Common myeloid progenitor, CD34-positive (primary cell): ENCODE measurements around the gene ST3GAL5.
"Not testable (repeated sequence)": the region's sequence is repeated elsewhere in the genome, so short reads cannot be mapped to it uniquely, and the experiment has no call there.

Experiments
- CTCF ChIA-PET: fragments of 350-600 bp; sonication (Branson Sonifier 250); formaldehyde crosslinking; loops from one replicate; lab custom pipeline; 2021; ENCODE audit warnings: antibody characterized with exemption; lab: Charles Lee
- POLR2A ChIA-PET: fragments of 350-600 bp; sonication (Branson Sonifier 250); formaldehyde crosslinking; loops from one replicate; lab custom pipeline; 2021; ENCODE audit warnings: antibody characterized with exemption; lab: Charles Lee
- DNase-seq, 3 donors: peaks; one replicate each; pipeline versions ENCODE4 v3.0.0 to v3.0.0-alpha.2; 2013
- H3K27ac ChIP-seq, 2 experiments: 1 replicate in 1 of 2; 2 replicates in 1 of 2; pipeline ENCODE4 v1.7.0; 2013; ENCODE audit warnings: inconsistent platforms in 2 of 2, low read length in 2 of 2, mild to moderate bottlenecking in 2 of 2, low read depth in 1 of 2, moderate library complexity in 1 of 2; ENCODE audit not compliant: severe bottlenecking in 2 of 2, insufficient read depth in 1 of 2, poor library complexity in 1 of 2
- H3K27me3 ChIP-seq, 5 experiments: replicated peaks in 2 of 5; 1 replicate in 3 of 5; 2 replicates in 2 of 5; pipeline versions ENCODE4 v1.6.1 to v1.7.0; 2013; ENCODE audit warnings: low read length in 4 of 5, mild to moderate bottlenecking in 2 of 5, moderate library complexity in 2 of 5, inconsistent platforms in 1 of 5; ENCODE audit not compliant: insufficient read depth in 5 of 5, control insufficient read depth in 4 of 5
- H3K36me3 ChIP-seq, 4 experiments: 1 replicate in 2 of 4; 2 replicates in 2 of 4; pipeline versions ENCODE4 v1.6.1 to v1.7.0; 2013; ENCODE audit warnings: low read length in 3 of 4, control low read depth in 1 of 4, mild to moderate bottlenecking in 1 of 4; ENCODE audit not compliant: control insufficient read depth in 4 of 4, insufficient read depth in 4 of 4
- H3K4me1 ChIP-seq, 4 experiments: 1 replicate in 3 of 4; 2 replicates in 1 of 4; pipeline versions ENCODE4 v1.6.1 to v1.7.1; 2013; ENCODE audit warnings: low read length in 3 of 4, mild to moderate bottlenecking in 3 of 4, control low read depth in 1 of 4, inconsistent platforms in 1 of 4, moderate library complexity in 1 of 4; ENCODE audit not compliant: control insufficient read depth in 4 of 4, insufficient read depth in 4 of 4; ENCODE audit errors: control extremely low read depth in 1 of 4
- H3K4me3 ChIP-seq, 7 experiments: 1 replicate in 4 of 7; 2 replicates in 3 of 7; pipeline versions ENCODE4 v1.5.1 to v1.7.0; 2013; ENCODE audit warnings: mild to moderate bottlenecking in 7 of 7, low read length in 6 of 7, moderate library complexity in 6 of 7, inconsistent platforms in 2 of 7, low read depth in 2 of 7, control low read depth in 1 of 7; ENCODE audit not compliant: insufficient read depth in 4 of 7, control insufficient read depth in 1 of 7; ENCODE audit errors: extremely low read depth in 1 of 7
- H3K9me3 ChIP-seq, 5 experiments: 1 replicate in 4 of 5; 2 replicates in 1 of 5; pipeline versions ENCODE4 v1.6.1 to v1.7.1; 2013; ENCODE audit warnings: low read length in 4 of 5, mild to moderate bottlenecking in 2 of 5, inconsistent platforms in 1 of 5, low read depth in 1 of 5, moderate library complexity in 1 of 5; ENCODE audit not compliant: control insufficient read depth in 4 of 5, insufficient read depth in 2 of 5; ENCODE audit errors: control extremely low read depth in 1 of 5
- WGBS: methylation state at CpG from one replicate; pipeline ENCODE4 v1.1.5; 2013; ENCODE audit not compliant: insufficient coverage; 5-methylcytosine and 5-hydroxymethylcytosine counted together

The ST3GAL5 gene

GRCh38 chr2:85829394-85829793 lies 59.4 kb downstream of the ST3GAL5 start:
- POLR2A ChIA-PET, H3K36me3 ChIP-seq, H3K4me1 ChIP-seq, H3K27me3 ChIP-seq, H3K9me3 ChIP-seq, H3K27ac ChIP-seq, H3K4me3 ChIP-seq: not testable (repeated sequence)
- WGBS, result 50% methylated on average over 2 of the region's 4 CpGs
- DNase-seq, result peak in 1 of 3 donors; percentile 27
- CTCF ChIA-PET, result interaction anchor here (0.7 to 13.6 kb wide), 10 partner anchors 9 to 262 kb away, joined by 3 to 265 read pairs (median 4); partner anchors contain the start of gene ST3GAL5

- no peak for DNase-seq
- Histone ChIP-seq H3K9me3 (no peaks in the 10 kb centered on the region), H3K4me1 (peaks cover 0 to 6% (median 5%) of the 10 kb centered on the region in 4 experiments), H3K4me3 (no peak overlapping the region), H3K27ac (no peak overlapping the region), H3K27me3 (no peaks in the 10 kb centered on the region), H3K36me3 (no peaks in the 10 kb centered on the region)
- CTCF ChIA-PET, result interaction anchor here (0.9 to 13.6 kb wide), 8 partner anchors 9 to 252 kb away, joined by 3 to 265 read pairs (median 8); partner anchors contain the start of gene ST3GAL5
- WGBS, result 100% methylated on average over 4 of the region's 7 CpGs
- POLR2A ChIA-PET, result no interaction called here
Observed at GRCh38 chr2:85828725-85829124, 60.1 kb downstream of the ST3GAL5 start.

GRCh38 chr2:85827879-85828569 lies 60.8 kb downstream of the ST3GAL5 start:
- CTCF ChIA-PET, result interaction anchor here (0.6 to 13.6 kb wide), 46 partner anchors 9 to 310 kb away, joined by 3 to 265 read pairs (median 4); partner anchors contain the start of genes POLR1A, PTCD3 and ST3GAL5
- Histone ChIP-seq H3K4me1 (peaks cover 0 to 6% (median 5%) of the 10 kb centered on the region in 4 experiments), H3K27me3 (no peaks in the 10 kb centered on the region), H3K4me3 (no peak overlapping the region), H3K36me3 (no peaks in the 10 kb centered on the region), H3K27ac (no peak overlapping the region), H3K9me3 (no peaks in the 10 kb centered on the region)
- POLR2A ChIA-PET, result interaction anchor here (1.0 to 1.2 kb wide), 3 partner anchors 37 to 208 kb away, joined by 3 read pairs; no protein-coding TSS in a partner anchor
- WGBS, result 88% methylated on average over 15 of the region's 18 CpGs
- DNase-seq, result no peak

GRCh38 chr2:85826990-85827878 lies 61.6 kb downstream of the ST3GAL5 start:
- no peak overlapping the region for H3K27ac ChIP-seq
- no peaks in the 10 kb centered on the region for H3K9me3 ChIP-seq
- ChIA-PET CTCF (interaction anchor here (0.6 to 13.6 kb wide), 48 partner anchors 9 to 311 kb away, joined by 3 to 265 read pairs (median 4); partner anchors contain the start of genes POLR1A, PTCD3 and ST3GAL5), POLR2A (interaction anchor here (1.0 to 1.2 kb wide), 3 partner anchors 37 to 209 kb away, joined by 3 read pairs; no protein-coding TSS in a partner anchor)
- H3K36me3 ChIP-seq, result no peaks in the 10 kb centered on the region
- H3K4me1 ChIP-seq, result peaks cover 0 to 6% (median 5%) of the 10 kb centered on the region in 4 experiments
- DNase-seq, result peak; percentile 66 to 84 (median 79)
- 39% methylated on average over 20 of the region's 20 CpGs for WGBS
- H3K27me3 ChIP-seq, result no peaks in the 10 kb centered on the region
- peak overlapping the region in 1 of 7 experiments; percentile 32 for H3K4me3 ChIP-seq

GRCh38 chr2:85823951-85824350 lies 64.8 kb downstream of the ST3GAL5 start:
- H3K27me3 ChIP-seq, result no peaks in the 10 kb centered on the region
- H3K9me3 ChIP-seq, result no peaks in the 10 kb centered on the region
- peaks cover 0 to 6% (median 4%) of the 10 kb centered on the region in 4 experiments for H3K4me1 ChIP-seq
- H3K36me3 ChIP-seq, result no peaks in the 10 kb centered on the region
- DNase-seq, result no peak
- H3K4me3 ChIP-seq, result no peak overlapping the region
- WGBS, result 100% methylated on average over 2 of the region's 2 CpGs
- H3K27ac ChIP-seq, result no peak overlapping the region
- ChIA-PET POLR2A (interaction anchor here (1.2 kb wide), 1 partner anchor 10 kb away, joined by 4 read pairs; no protein-coding TSS in a partner anchor), CTCF (interaction anchor here (0.8 to 16.2 kb wide), 6 partner anchors 9 to 257 kb away, joined by 3 to 265 read pairs (median 22); partner anchors contain the start of gene ATOH8)

GRCh38 chr2:85822766-85823165 lies 66.0 kb downstream of the ST3GAL5 start:
- H3K36me3 ChIP-seq, result no peaks in the 10 kb centered on the region
- 93% methylated on average over 3 of the region's 5 CpGs for WGBS
- ChIA-PET CTCF (interaction anchor here (1.8 to 16.2 kb wide), 4 partner anchors 7 to 258 kb away, joined by 4 to 265 read pairs (median 128); partner anchors contain the start of gene ATOH8), POLR2A (interaction anchor here (0.6 kb wide), 1 partner anchor 189 kb away, joined by 3 read pairs; no protein-coding TSS in a partner anchor)
- H3K4me3 ChIP-seq, result no peak overlapping the region
- DNase-seq, result no peak
- H3K4me1 ChIP-seq, result peaks cover 0 to 3% (median 3%) of the 10 kb centered on the region in 4 experiments
- no peaks in the 10 kb centered on the region for H3K27me3 ChIP-seq
- no peak overlapping the region for H3K27ac ChIP-seq
- no peaks in the 10 kb centered on the region for H3K9me3 ChIP-seq
